Frontal cortex (tissue), 4 donors: ENCODE data around the gene C21orf91. TPM values are rescaled to one million over a fixed set of nuclear protein-coding genes. Genes with fewer than 3 reads are reported as not detected.

Source experiments
- DNase-seq, 2 donors: peaks; one replicate each; pipeline ENCODE4 v3.0.0; 2012; ENCODE audit warnings: low spot score in 2 of 2
- FAIRE-seq: peaks from 2 replicates; lab custom pipeline; 2012; peaks lifted over from hg19 to GRCh38; lab: Jason Lieb, UNC
- total RNA-seq: library from RNA; depleted of rRNA; stranded (reverse); fragments of >200 nt; gene quantifications from one replicate; pipeline ENCODE4 v1.2.3, GENCODE V29; 2014
- donor health status: control.
- donor health status: control.
- donor health status: control.

Gene C21orf91
- 13.5 TPM for total RNA-seq

GRCh38 chr21:17819114-17819876, at the start of gene C21orf91:
TSS of gene C21orf91 (minus strand) at chr21:17819356. CDS start at chr21:17818318, 1,038 bp downstream.
- FAIRE-seq (no peak), DNase-seq (peak; percentile 84 to 87)

- FAIRE-seq: no peak
- DNase-seq: no peak
These were observed 47.4 kb upstream of the C21orf91 start for GRCh38 chr21:17866590-17866989.

- FAIRE-seq (peak; percentile 98), DNase-seq (no peak)
These were observed 40.5 kb upstream of the C21orf91 start for GRCh38 chr21:17859661-17860060.

- DNase-seq (no peak), FAIRE-seq (no peak)
These were observed 39.6 kb upstream of the C21orf91 start for GRCh38 chr21:17858747-17859146.

GRCh38 chr21:17854745-17855144, 35.6 kb upstream of the C21orf91 start:
- DNase-seq (no peak), FAIRE-seq (no peak)

GRCh38 chr21:17853393-17854275, 34.5 kb upstream of the C21orf91 start:
- DNase-seq: no peak
- FAIRE-seq: no peak

GRCh38 chr21:17848228-17848627, 29.1 kb upstream of the C21orf91 start:
- FAIRE-seq: no peak

GRCh38 chr21:17841103-17841502, 21.9 kb upstream of the C21orf91 start:
- no peak for FAIRE-seq

More at GRCh38 chr21:17848228-17848627, 29.1 kb upstream of the C21orf91 start:
- DNase-seq: no peak

GRCh38 chr21:17834639-17835354, 15.6 kb upstream of the C21orf91 start:
- DNase-seq (no peak), FAIRE-seq (no peak)

More at GRCh38 chr21:17841103-17841502, 21.9 kb upstream of the C21orf91 start:
- no peak for DNase-seq

GRCh38 chr21:17829472-17829871, 10.3 kb upstream of the C21orf91 start:
- DNase-seq (no peak), FAIRE-seq (no peak)

GRCh38 chr21:17828223-17828622, 9.1 kb upstream of the C21orf91 start:
- FAIRE-seq: no peak

GRCh38 chr21:17823846-17824245, 4.7 kb upstream of the C21orf91 start:
- no peak for DNase-seq
- no peak for FAIRE-seq

More at GRCh38 chr21:17828223-17828622, 9.1 kb upstream of the C21orf91 start:
- no peak for DNase-seq

- FAIRE-seq: no peak
These were observed 2.0 kb upstream of the C21orf91 start for GRCh38 chr21:17821121-17821520.

GRCh38 chr21:17819877-17820229, 697 bp upstream of the C21orf91 start:
- DNase-seq: peak in 1 of 2 donors; percentile 22
- no peak for FAIRE-seq

More at GRCh38 chr21:17821121-17821520, 2.0 kb upstream of the C21orf91 start:
- DNase-seq: no peak

- DNase-seq: peak; percentile 24 to 29
- FAIRE-seq: no peak
These were observed 706 bp downstream of the C21orf91 start for GRCh38 chr21:17818186-17819113.

GRCh38 chr21:17813353-17813752, 5.8 kb downstream of the C21orf91 start:
- FAIRE-seq: no peak
- no peak for DNase-seq

GRCh38 chr21:17805966-17806365, 13.2 kb downstream of the C21orf91 start:
- DNase-seq (no peak), FAIRE-seq (no peak)

- no peak for DNase-seq
- no peak for FAIRE-seq
These were observed 15.6 kb downstream of the C21orf91 start for GRCh38 chr21:17803536-17803935.

- no peak for DNase-seq
- FAIRE-seq: no peak
These were observed 16.6 kb downstream of the C21orf91 start for GRCh38 chr21:17802572-17802971.
